HepG2 (cell line): ENCODE data around the gene ODR4. TPM values are rescaled to one million over a fixed set of nuclear protein-coding genes. Genes with fewer than 3 reads are reported as not detected.

ENCODE experiments used
- BORCS8-MEF2B ChIP-seq: sonication (generic); formaldehyde crosslinking; IDR thresholded peaks from 2 replicates; pipeline ENCODE4 v1.8.0; 2022; ENCODE audit warnings: mild to moderate bottlenecking, missing genetic modification reagents
- CREBL2 ChIP-seq: sonication (generic); formaldehyde crosslinking; IDR thresholded peaks from 2 replicates; pipeline ENCODE4 v1.8.1; 2023; ENCODE audit warnings: missing genetic modification reagents, mild to moderate bottlenecking, borderline replicate concordance
- DPF2 ChIP-seq: sonication (generic); formaldehyde crosslinking; IDR thresholded peaks from 2 replicates; pipeline ENCODE4 v1.4.0; 2020; ENCODE audit warnings: mild to moderate bottlenecking, low read depth, missing genetic modification reagents, borderline replicate concordance
- EZH2 ChIP-seq: conservative IDR thresholded peaks from 2 replicates; pipeline ENCODE4 v1.6.1; 2012; ENCODE audit warnings: mild to moderate bottlenecking, low read depth, low read length, moderate library complexity
- GATAD1 ChIP-seq: IDR thresholded peaks from 2 replicates; pipeline ENCODE4 v1.6.1; 2016; ENCODE audit warnings: missing genetic modification reagents, missing compliant biosample characterization
- IRF2 ChIP-seq: IDR thresholded peaks from 2 replicates; pipeline ENCODE4 v1.6.1; 2018; ENCODE audit warnings: missing genetic modification reagents, missing compliant biosample characterization
- JUN ChIP-seq: sonication (generic); formaldehyde crosslinking; IDR thresholded peaks from 2 replicates; pipeline ENCODE4 v1.4.0; 2020; ENCODE audit warnings: mild to moderate bottlenecking, missing genetic modification reagents
- KMT2B ChIP-seq: IDR thresholded peaks from 2 replicates; pipeline ENCODE4 v1.6.1; 2016; ENCODE audit warnings: missing genetic modification reagents, missing compliant biosample characterization
- MEF2D ChIP-seq: sonication (generic); formaldehyde crosslinking; IDR thresholded peaks from 2 replicates; pipeline ENCODE4 v1.5.1; 2020; ENCODE audit warnings: mild to moderate bottlenecking, missing genetic modification reagents
- MXD1 ChIP-seq: sonication (generic); formaldehyde crosslinking; IDR thresholded peaks from 2 replicates; pipeline ENCODE4 v1.4.0; 2020; ENCODE audit warnings: mild to moderate bottlenecking, missing genetic modification reagents
- NCOA2 ChIP-seq: sonication (generic); formaldehyde crosslinking; IDR thresholded peaks from 2 replicates; pipeline ENCODE4 v1.8.0; 2022; ENCODE audit warnings: inconsistent platforms
- NFKBIZ ChIP-seq: IDR thresholded peaks from 2 replicates; pipeline ENCODE4 v1.6.1; 2018; ENCODE audit warnings: missing genetic modification reagents, missing compliant biosample characterization
- NR2F6 ChIP-seq, 2 experiments: IDR thresholded peaks; 2 replicates each; pipeline ENCODE4 v1.6.1; 2016; ENCODE audit warnings: antibody characterized with exemption in 1 of 2, mild to moderate bottlenecking in 1 of 2
- NRL ChIP-seq: sonication (generic); formaldehyde crosslinking; IDR thresholded peaks from 2 replicates; pipeline ENCODE4 v1.5.0; 2020; ENCODE audit warnings: missing genetic modification reagents, mild to moderate bottlenecking, moderate library complexity, borderline replicate concordance
- RBAK ChIP-seq: sonication (generic); formaldehyde crosslinking; IDR thresholded peaks from 2 replicates; pipeline ENCODE4 v1.5.1; 2020; ENCODE audit warnings: mild to moderate bottlenecking, missing genetic modification reagents
- ZNF136 ChIP-seq: sonication (generic); formaldehyde crosslinking; IDR thresholded peaks from 2 replicates; pipeline ENCODE4 v1.8.1; 2022; ENCODE audit warnings: low read depth, mild to moderate bottlenecking, moderate library complexity, missing genetic modification reagents
- ZNF367 ChIP-seq: sonication (generic); formaldehyde crosslinking; IDR thresholded peaks from 2 replicates; pipeline ENCODE4 v1.4.0; 2020; ENCODE audit warnings: missing genetic modification reagents, borderline replicate concordance
- ZNF383 ChIP-seq: sonication (generic); formaldehyde crosslinking; IDR thresholded peaks from 2 replicates; pipeline ENCODE4 v1.4.0; 2020; ENCODE audit warnings: missing genetic modification reagents, mild to moderate bottlenecking, borderline replicate concordance
- ZNF720 ChIP-seq: sonication (generic); formaldehyde crosslinking; IDR thresholded peaks from 2 replicates; pipeline ENCODE4 v1.4.0; 2020; ENCODE audit warnings: missing genetic modification reagents
- polyA plus RNA-seq, 8 experiments: library from polyadenylated mRNA; depleted of rRNA in 3 of 8; stranded (reverse) in 7 of 8; unstranded in 1 of 8; fragments of >200 nt; fragmentation: Illumina TruSeq in 4 of 8; extraction: Trizol in 4 of 8; gene quantifications; 2 replicates each; pipeline versions ENCODE4 v1.2.1 to v1.2.3, GENCODE V29; 2011 to 2016; ENCODE audit warnings: low read depth in 4 of 8, missing spikeins in 1 of 8, mixed read lengths in 1 of 8; ENCODE audit not compliant: insufficient read depth in 1 of 8
- total RNA-seq, 5 experiments: library from RNA; depleted of rRNA; stranded (reverse); fragments of >200 nt; fragmentation: Illumina TruSeq; extraction: Trizol; gene quantifications; 2 replicates each; pipeline ENCODE4 v1.2.3, GENCODE V29; 2016; ENCODE audit warnings: low read depth in 1 of 5
- TF ChIP-seq, protein P1 (sequence below): sonication (generic); formaldehyde crosslinking; IDR thresholded peaks from 2 replicates; pipeline ENCODE4 v1.4.0; 2020; ENCODE audit warnings: missing genetic modification reagents
- TF ChIP-seq, protein P2 (sequence below): sonication (generic); formaldehyde crosslinking; IDR thresholded peaks from 2 replicates; pipeline ENCODE4 v1.4.0; 2020; ENCODE audit warnings: mild to moderate bottlenecking, low read depth, missing genetic modification reagents
- TF ChIP-seq, protein P3 (sequence below): sonication (generic); formaldehyde crosslinking; IDR thresholded peaks from 2 replicates; pipeline ENCODE4 v1.9.0; 2021; ENCODE audit warnings: missing genetic modification reagents, mild to moderate bottlenecking, borderline replicate concordance
- TF ChIP-seq, protein P4 (sequence below): sonication (generic); formaldehyde crosslinking; IDR thresholded peaks from 2 replicates; pipeline ENCODE4 v1.4.0; 2020; ENCODE audit warnings: low read depth, mild to moderate bottlenecking, missing genetic modification reagents

Gene ODR4
- total and polyA plus RNA-seq, 2 of the 13 experiments (the other 11 are each of a cell fraction or from before 2014, with no cell fraction given): 16.3 to 22.0 TPM

DNA sequence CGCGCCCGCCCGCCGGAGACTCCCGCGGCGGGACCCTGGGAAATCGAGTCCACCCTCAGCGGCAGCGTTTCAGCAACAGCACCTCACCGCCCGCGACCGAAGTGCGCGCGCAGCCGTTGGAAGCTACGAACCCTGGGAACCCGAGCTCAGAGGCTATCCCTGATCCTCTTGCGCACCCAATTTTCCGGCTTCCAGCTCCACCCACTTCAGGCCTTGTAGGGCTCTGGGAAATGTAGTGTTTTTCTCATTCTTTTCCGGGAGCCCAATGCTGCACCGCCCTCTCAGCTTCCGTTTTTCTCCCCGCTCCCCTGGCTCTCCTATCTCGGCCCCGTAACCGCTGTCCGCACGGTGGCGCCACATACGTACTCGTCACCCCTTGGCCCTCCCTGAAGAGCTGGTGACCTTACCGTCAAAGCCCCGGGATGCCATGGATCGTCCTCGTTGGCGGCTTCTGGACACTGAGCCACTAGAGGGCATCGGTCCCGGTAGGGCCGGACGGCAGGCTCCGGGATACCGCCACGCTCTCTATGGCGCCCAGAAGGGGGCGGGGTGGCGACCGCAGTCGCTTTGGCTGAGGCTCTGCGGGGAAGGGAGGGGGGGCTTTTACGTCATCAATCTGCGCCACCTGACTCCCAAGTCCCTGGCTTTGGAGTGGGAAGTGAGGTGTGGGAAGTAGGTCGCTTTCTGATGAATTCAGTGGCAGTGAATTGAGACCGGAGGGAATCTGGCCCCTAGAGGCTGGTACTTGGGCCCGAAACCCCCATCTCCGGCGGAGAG lies at the start of gene ODR4, which contains the start of gene TPR (continued):
- TF ChIP-seq DPF2 (CRISPR knock-in tag) (no peak), MXD1 (no peak), JUN (CRISPR knock-in tag) (peak; percentile 16; the same call in 1 of the 2 replicates), IRF2 (CRISPR knock-in tag) (peak; percentile 29; the same call in 1 of the 2 replicates), BORCS8-MEF2B (CRISPR knock-in tag) (peak; percentile 86), ZNF720 (CRISPR knock-in tag) (no peak), GATAD1 (CRISPR knock-in tag) (peak; percentile 93), EZH2 (no peak), KMT2B (CRISPR knock-in tag) (peak; percentile 95), MEF2D (CRISPR knock-in tag) (peak; percentile 78; the same call in 1 of the 2 replicates), ZNF136 (CRISPR knock-in tag) (no peak), ZNF383 (CRISPR knock-in tag) (peak; percentile 93; the same call in 1 of the 2 replicates), ZNF367 (no peak), NRL (peak; percentile 75; the same call in 1 of the 2 replicates), NFKBIZ (no peak; the same call in 1 of the 2 replicates), RBAK (CRISPR knock-in tag) (no peak), CREBL2 (no peak), NCOA2 (CRISPR knock-in tag) (no peak), NR2F6 (IDR thresholded peaks at IDR 0.05) (no peak), NR2F6 (CRISPR knock-in tag; IDR thresholded peaks at IDR 0.05) (peak; percentile 39; the same call in 1 of the 2 replicates)
- TF ChIP-seq, protein P1, sequence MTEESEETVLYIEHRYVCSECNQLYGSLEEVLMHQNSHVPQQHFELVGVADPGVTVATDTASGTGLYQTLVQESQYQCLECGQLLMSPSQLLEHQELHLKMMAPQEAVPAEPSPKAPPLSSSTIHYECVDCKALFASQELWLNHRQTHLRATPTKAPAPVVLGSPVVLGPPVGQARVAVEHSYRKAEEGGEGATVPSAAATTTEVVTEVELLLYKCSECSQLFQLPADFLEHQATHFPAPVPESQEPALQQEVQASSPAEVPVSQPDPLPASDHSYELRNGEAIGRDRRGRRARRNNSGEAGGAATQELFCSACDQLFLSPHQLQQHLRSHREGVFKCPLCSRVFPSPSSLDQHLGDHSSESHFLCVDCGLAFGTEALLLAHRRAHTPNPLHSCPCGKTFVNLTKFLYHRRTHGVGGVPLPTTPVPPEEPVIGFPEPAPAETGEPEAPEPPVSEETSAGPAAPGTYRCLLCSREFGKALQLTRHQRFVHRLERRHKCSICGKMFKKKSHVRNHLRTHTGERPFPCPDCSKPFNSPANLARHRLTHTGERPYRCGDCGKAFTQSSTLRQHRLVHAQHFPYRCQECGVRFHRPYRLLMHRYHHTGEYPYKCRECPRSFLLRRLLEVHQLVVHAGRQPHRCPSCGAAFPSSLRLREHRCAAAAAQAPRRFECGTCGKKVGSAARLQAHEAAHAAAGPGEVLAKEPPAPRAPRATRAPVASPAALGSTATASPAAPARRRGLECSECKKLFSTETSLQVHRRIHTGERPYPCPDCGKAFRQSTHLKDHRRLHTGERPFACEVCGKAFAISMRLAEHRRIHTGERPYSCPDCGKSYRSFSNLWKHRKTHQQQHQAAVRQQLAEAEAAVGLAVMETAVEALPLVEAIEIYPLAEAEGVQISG (CRISPR knock-in tag): peak; percentile 98
- TF ChIP-seq, protein P2, sequence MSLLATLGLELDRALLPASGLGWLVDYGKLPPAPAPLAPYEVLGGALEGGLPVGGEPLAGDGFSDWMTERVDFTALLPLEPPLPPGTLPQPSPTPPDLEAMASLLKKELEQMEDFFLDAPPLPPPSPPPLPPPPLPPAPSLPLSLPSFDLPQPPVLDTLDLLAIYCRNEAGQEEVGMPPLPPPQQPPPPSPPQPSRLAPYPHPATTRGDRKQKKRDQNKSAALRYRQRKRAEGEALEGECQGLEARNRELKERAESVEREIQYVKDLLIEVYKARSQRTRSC (CRISPR knock-in tag): no peak
- TF ChIP-seq, protein P3, sequence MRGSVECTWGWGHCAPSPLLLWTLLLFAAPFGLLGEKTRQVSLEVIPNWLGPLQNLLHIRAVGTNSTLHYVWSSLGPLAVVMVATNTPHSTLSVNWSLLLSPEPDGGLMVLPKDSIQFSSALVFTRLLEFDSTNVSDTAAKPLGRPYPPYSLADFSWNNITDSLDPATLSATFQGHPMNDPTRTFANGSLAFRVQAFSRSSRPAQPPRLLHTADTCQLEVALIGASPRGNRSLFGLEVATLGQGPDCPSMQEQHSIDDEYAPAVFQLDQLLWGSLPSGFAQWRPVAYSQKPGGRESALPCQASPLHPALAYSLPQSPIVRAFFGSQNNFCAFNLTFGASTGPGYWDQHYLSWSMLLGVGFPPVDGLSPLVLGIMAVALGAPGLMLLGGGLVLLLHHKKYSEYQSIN (CRISPR knock-in tag): no peak
- TF ChIP-seq, protein P4, sequence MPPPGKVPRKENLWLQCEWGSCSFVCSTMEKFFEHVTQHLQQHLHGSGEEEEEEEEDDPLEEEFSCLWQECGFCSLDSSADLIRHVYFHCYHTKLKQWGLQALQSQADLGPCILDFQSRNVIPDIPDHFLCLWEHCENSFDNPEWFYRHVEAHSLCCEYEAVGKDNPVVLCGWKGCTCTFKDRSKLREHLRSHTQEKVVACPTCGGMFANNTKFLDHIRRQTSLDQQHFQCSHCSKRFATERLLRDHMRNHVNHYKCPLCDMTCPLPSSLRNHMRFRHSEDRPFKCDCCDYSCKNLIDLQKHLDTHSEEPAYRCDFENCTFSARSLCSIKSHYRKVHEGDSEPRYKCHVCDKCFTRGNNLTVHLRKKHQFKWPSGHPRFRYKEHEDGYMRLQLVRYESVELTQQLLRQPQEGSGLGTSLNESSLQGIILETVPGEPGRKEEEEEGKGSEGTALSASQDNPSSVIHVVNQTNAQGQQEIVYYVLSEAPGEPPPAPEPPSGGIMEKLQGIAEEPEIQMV (CRISPR knock-in tag): peak; percentile 52; the same call in 1 of the 2 replicates
